Right atrium auricular region (tissue), 2 donors: ENCODE measurements around the gene KIF1A. TPM values are rescaled to one million over a fixed set of nuclear protein-coding genes. Genes with fewer than 3 reads are reported as not detected.

ENCODE experiments used
- DNase-seq: peaks from one replicate; pipeline ENCODE4 v3.0.0-alpha.2; 2019; ENCODE audit warnings: low spot score
- H3K27ac ChIP-seq, 2 donors: fragments of 200-600 bp; sonication (generic); 1 replicate in 1 of 2; 2 replicates in 1 of 2; pipeline ENCODE4 v1.5.1; 2016 to 2019
- H3K27me3 ChIP-seq, 2 donors: fragments of 200-600 bp; sonication (generic); one replicate each; pipeline versions ENCODE4 v1.5.1 to v1.6.0; 2017 to 2019
- H3K36me3 ChIP-seq: fragments of 200-600 bp; sonication (generic); one replicate; pipeline ENCODE4 v1.5.1; 2016
- H3K4me1 ChIP-seq, 2 donors: fragments of 200-600 bp; sonication (generic); one replicate each; pipeline versions ENCODE4 v1.5.1 to v1.6.0; 2017 to 2019
- H3K4me3 ChIP-seq, 2 donors: fragments of 200-600 bp; sonication (generic); 1 replicate in 1 of 2; 2 replicates in 1 of 2; pipeline ENCODE4 v1.5.1; 2017 to 2019; ENCODE audit warnings: mild to moderate bottlenecking in 1 of 2, moderate library complexity in 1 of 2
- H3K9me3 ChIP-seq, 2 donors: fragments of 200-600 bp; sonication (generic); one replicate each; pipeline ENCODE4 v1.5.1; 2019
- total RNA-seq, 2 donors: library from RNA; depleted of rRNA; stranded (reverse); fragments of >200 nt; gene quantifications; one replicate each; pipeline ENCODE4 v1.1.0, GENCODE V29; 2016
- TF ChIP-seq, protein P1 (sequence below), 2 donors: fragments of 200-600 bp; sonication (generic); IDR thresholded peaks; one replicate each; pipeline ENCODE4 v1.5.1; 2019; ENCODE audit warnings: antibody characterized with exemption in 2 of 2

Gene KIF1A
- total RNA-seq, 2 donors from 2014 or later, result 41.8 to 43.7 TPM

DNA sequence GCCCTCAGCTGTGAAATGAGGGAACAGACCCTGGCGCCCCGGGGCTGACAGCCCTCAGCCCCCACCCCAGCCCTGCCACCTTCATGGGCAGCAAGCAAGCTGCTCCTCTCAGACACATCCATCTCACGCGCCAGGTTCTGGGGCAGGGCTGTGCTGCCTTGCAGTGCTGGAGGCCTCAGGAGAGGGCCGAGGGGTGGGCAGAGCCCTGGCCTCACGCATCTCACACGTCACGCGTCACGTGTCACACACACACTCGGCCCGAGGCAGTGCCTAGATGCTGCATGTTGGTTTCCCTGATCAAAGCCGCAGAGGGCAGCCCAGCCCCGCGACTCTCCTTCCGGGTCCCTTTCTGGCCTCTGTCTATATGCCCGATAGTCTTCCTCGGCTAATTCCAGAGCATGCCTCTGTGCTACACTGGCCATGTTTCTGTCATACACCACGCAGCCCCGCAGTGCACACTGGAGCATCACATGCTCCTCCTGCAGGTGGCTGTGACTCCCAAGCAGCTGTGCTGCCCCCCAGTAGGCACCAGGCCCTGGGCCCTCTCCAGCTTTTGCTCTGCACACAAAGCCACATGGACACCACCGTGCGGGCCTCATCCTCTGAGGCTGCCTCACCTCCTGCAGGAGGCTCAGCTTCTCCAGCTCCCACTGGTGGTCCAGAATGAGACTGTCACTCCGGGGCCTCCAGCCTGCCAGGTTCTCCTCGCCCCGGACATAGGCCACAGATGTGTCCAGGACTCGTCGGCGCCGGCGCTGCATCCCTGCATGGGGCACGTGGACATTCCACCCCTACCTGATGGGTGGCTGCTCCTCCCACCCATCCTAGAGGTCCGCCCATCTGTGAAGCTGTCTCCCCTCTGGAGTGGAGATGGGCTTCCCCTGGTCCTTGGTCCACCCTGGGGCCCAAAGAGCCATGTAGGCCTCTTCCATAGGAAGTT is 97.0 kb downstream of the KIF1A start:
- Histone ChIP-seq H3K36me3 (no peaks in the 10 kb centered on the region), H3K4me3 (no peak overlapping the region), H3K27me3 (no peaks in the 10 kb centered on the region), H3K4me1 (no peaks in the 10 kb centered on the region), H3K27ac (no peak overlapping the region), H3K9me3 (no peaks in the 10 kb centered on the region)
- DNase-seq, result no peak
- TF ChIP-seq, protein P1, sequence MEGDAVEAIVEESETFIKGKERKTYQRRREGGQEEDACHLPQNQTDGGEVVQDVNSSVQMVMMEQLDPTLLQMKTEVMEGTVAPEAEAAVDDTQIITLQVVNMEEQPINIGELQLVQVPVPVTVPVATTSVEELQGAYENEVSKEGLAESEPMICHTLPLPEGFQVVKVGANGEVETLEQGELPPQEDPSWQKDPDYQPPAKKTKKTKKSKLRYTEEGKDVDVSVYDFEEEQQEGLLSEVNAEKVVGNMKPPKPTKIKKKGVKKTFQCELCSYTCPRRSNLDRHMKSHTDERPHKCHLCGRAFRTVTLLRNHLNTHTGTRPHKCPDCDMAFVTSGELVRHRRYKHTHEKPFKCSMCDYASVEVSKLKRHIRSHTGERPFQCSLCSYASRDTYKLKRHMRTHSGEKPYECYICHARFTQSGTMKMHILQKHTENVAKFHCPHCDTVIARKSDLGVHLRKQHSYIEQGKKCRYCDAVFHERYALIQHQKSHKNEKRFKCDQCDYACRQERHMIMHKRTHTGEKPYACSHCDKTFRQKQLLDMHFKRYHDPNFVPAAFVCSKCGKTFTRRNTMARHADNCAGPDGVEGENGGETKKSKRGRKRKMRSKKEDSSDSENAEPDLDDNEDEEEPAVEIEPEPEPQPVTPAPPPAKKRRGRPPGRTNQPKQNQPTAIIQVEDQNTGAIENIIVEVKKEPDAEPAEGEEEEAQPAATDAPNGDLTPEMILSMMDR (IDR thresholded peaks at IDR 0.05), result no peak

DNA sequence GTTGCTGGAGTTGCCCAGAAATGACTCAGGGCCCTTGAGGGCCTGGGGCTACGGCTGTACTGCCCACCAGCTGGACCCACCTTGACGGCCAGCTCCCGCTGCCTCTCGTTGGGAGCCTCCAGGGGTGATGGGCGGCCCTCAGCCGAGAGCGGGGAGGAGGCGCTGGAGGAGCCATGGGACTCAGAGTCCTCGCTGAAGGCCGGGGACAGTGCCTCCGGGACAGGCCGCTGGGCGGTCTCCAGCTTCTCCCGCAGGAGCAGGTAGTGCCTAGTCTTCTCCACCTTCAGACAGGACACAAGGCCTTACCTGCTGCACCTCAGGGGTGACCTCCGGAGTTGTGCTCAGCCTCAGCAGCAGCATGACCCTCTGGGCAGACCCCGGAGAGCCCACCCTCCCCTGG is 97.6 kb downstream of the KIF1A start:
- Histone ChIP-seq H3K27me3 (no peaks in the 10 kb centered on the region), H3K27ac (no peak overlapping the region), H3K4me3 (no peak overlapping the region), H3K9me3 (no peaks in the 10 kb centered on the region), H3K4me1 (no peaks in the 10 kb centered on the region), H3K36me3 (no peaks in the 10 kb centered on the region)
- TF ChIP-seq, protein P1 (IDR thresholded peaks at IDR 0.05), result no peak
- no peak for DNase-seq

DNA sequence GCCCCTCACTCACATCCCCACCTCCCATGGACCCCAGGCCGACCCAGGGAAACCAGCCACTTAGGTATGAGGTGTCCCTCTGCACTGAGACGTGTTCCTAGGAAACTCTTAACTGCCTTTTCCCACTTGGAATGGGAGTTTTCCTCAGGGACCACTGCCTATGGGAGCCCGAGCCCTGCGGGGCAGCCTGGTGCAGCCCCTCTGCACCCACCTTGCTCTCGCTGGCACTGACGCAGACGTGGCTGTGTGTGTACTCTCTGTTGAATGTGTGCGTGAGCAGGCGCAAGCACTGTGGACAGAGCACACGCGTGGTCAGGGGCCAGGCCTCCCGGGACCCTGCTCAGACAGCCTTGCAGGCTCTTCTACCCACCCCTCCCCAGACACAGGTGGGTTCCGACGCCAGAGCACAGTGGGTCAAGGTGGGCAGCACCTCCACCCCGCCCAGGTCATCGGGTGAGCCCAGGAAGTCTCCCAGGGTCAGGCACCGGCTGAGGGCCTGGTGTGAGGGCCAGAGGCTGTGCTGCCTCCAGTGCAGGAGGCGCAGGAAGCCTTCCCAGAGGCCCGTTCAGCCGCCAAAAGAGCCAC is 98.3 kb downstream of the KIF1A start:
- Histone ChIP-seq H3K36me3 (no peaks in the 10 kb centered on the region), H3K9me3 (no peaks in the 10 kb centered on the region), H3K27me3 (no peaks in the 10 kb centered on the region), H3K4me3 (no peak overlapping the region), H3K4me1 (no peaks in the 10 kb centered on the region), H3K27ac (no peak overlapping the region)
- TF ChIP-seq, protein P1 (IDR thresholded peaks at IDR 0.05), result no peak
- DNase-seq, result no peak

DNA sequence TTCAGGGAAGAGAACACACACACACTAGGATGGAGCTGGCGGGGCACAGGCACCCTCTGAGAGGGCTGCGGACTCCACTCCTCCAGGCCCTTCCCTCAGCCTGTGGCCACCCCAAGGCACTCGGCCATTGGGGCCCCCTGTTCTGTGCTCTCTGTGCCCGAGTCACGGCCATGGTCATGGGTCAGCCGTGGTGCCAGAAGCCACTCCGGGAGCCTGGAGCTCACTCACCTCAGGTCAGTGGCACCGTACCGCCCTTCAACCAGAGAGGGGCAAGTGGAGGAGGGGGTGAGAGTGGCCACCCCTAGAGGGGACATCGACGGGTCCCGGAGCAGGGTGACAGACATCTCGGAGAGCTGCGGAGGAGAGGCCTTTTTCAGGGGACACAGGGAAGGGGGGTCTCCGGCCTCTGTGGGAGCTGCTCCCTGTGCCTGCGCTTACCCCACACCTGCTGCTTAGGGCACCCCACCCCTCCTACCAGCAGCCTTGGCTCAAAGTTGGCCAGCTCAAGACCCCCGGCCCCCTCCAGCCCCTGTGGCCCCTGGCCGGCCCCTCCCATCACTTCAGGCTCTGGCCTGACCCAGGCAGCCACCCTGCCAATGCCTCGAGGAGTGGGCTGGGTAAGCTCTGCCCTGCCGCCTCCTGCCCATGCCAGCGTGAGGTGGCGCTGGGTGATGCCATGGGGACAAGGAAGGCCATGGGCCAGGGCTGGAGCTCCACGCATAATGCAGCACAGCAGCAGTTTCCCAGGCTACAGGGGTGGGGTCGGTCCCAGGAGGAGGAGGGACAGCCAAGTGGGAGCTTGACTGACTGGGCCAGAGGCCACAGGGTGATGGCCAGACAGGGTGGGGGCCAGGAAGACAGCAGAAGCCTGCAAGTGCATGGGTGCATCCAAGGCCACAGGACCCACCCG is 99.1 kb downstream of the KIF1A start:
- Histone ChIP-seq H3K9me3 (no peaks in the 10 kb centered on the region), H3K36me3 (no peaks in the 10 kb centered on the region), H3K4me3 (no peak overlapping the region), H3K27ac (no peak overlapping the region), H3K4me1 (no peaks in the 10 kb centered on the region), H3K27me3 (no peaks in the 10 kb centered on the region)
- DNase-seq, result no peak
- TF ChIP-seq, protein P1 (IDR thresholded peaks at IDR 0.05), result no peak

DNA sequence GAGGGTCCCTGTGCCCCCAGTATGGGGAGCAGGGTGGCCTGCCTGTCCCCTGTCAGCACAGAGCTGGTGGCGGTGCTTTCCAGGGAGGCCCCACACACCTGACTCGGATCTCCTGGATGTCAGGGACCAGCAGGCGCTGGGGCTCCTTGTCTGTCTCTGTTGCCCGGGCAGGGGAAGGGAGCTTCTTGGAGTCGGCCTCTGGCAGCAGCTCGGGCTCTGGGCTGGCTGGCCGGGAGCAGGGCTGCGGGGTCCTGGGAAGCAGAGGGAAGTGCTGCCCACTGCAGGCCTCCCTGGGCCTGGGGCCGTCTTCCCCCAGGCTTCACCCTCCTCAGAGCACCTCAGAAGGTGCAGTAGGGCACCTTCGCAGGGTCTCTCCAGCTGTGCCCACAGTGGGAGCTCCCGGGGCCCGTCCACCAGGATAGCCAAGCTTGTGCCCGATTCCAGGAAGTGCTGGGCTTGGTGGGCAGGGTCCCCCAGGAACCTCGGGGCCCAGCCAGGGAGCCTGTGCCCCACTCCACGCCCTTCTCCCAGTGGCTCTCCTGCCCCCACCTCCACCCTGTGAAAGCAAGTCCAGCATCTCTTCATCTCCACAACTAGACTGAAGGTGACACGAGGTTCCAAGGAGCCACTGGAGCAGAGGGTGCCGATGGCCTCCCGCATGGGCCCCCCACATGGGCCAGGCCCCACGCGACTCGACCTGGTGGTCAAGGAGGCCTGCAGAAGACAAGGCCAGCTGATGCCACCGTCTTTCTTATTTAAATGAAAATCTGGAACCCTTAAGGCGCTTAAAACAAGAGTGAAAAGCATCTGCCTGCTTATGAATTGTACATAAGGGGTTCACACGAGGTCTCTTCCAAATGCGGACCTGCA is 100.1 kb downstream of the KIF1A start:
- no peak for DNase-seq
- H3K9me3 ChIP-seq, result no peaks in the 10 kb centered on the region
- H3K4me1 ChIP-seq, result no peaks in the 10 kb centered on the region
- no peak overlapping the region for H3K27ac ChIP-seq
- TF ChIP-seq, protein P1 (IDR thresholded peaks at IDR 0.05), result no peak
- no peaks in the 10 kb centered on the region for H3K36me3 ChIP-seq
- H3K27me3 ChIP-seq, result no peaks in the 10 kb centered on the region
- H3K4me3 ChIP-seq, result no peak overlapping the region
